Stimulated activated CD4-positive, alpha-beta T cell treated with anti-CD3 and anti-CD28 coated beads, Interleukin-15, amount 100 ng/mL, for 1 hour (primary cell): ENCODE measurements around the gene OGFOD3.
"Not testable (repeated sequence)": the region's sequence is repeated elsewhere in the genome, so short reads cannot be mapped to it uniquely, and the experiment has no call there.

Experiments
- DNase-seq, 2 donors: peaks; one replicate each; pipeline ENCODE4 v3.0.0-alpha.2; 2020; ENCODE audit warnings: low read depth in 1 of 2, low spot score in 1 of 2

OGFOD3 gene

GRCh38 chr17:82389379-82389778 lies 29.0 kb downstream of the OGFOD3 start:
- DNase-seq = no peak

GRCh38 chr17:82388922-82389283 lies 29.5 kb downstream of the OGFOD3 start:
- DNase-seq = no peak

- no peak for DNase-seq
These were observed 30.0 kb downstream of the OGFOD3 start for GRCh38 chr17:82388223-82388921.

- no peak for DNase-seq
These were observed 30.7 kb downstream of the OGFOD3 start for GRCh38 chr17:82387705-82388106.

- no peak for DNase-seq
These were observed 31.3 kb downstream of the OGFOD3 start for GRCh38 chr17:82386881-82387704.

- DNase-seq = no peak
These were observed 32.0 kb downstream of the OGFOD3 start for GRCh38 chr17:82386255-82386831.

GRCh38 chr17:82385559-82386254 lies 32.7 kb downstream of the OGFOD3 start:
- DNase-seq = no peak

GRCh38 chr17:82384730-82385481 lies 33.5 kb downstream of the OGFOD3 start:
- DNase-seq = no peak

- DNase-seq = no peak
These were observed 34.2 kb downstream of the OGFOD3 start for GRCh38 chr17:82384051-82384729.

GRCh38 chr17:82383411-82383810 lies 35.0 kb downstream of the OGFOD3 start:
- DNase-seq = no peak

- no peak for DNase-seq
These were observed 35.5 kb downstream of the OGFOD3 start for GRCh38 chr17:82382933-82383255.

GRCh38 chr17:82382220-82382932 lies 36.0 kb downstream of the OGFOD3 start:
- not testable (repeated sequence) for DNase-seq

GRCh38 chr17:82381703-82382009 lies 36.7 kb downstream of the OGFOD3 start:
- not testable (repeated sequence) for DNase-seq

- no peak for DNase-seq
These were observed 37.3 kb downstream of the OGFOD3 start for GRCh38 chr17:82380860-82381702.

- DNase-seq = no peak
These were observed 39.7 kb downstream of the OGFOD3 start for GRCh38 chr17:82378741-82379021.

GRCh38 chr17:82377924-82378740 lies 40.3 kb downstream of the OGFOD3 start:
- no peak for DNase-seq

GRCh38 chr17:82377294-82377693 lies 41.1 kb downstream of the OGFOD3 start:
- not testable (repeated sequence) for DNase-seq

- DNase-seq = no peak
These were observed 42.2 kb downstream of the OGFOD3 start for GRCh38 chr17:82376042-82376730.
